Aorta (tissue), 5 donors: Measurements from ENCODE around the gene APOC3. TPM values are rescaled to one million over a fixed set of nuclear protein-coding genes. Genes with fewer than 3 reads are reported as not detected.

Experiments
- ATAC-seq: fragments of 200-7000 bp; cut with Tn5 transposase; one replicate; pipeline ENCODE4 v1.9.1; 2022; ENCODE audit warnings: moderate library complexity; ENCODE audit not compliant: low FRiP score
- DNase-seq, 2 donors: peaks; one replicate each; pipeline ENCODE4 v3.0.0-alpha.2; 2020
- H3K27ac ChIP-seq, 2 donors: one replicate each; pipeline ENCODE4 v1.5.1; 2013; ENCODE audit warnings: low read length in 2 of 2, mild to moderate bottlenecking in 2 of 2, moderate library complexity in 2 of 2, control low read depth in 1 of 2, inconsistent platforms in 1 of 2, low read depth in 1 of 2
- H3K27me3 ChIP-seq, 2 donors: one replicate each; pipeline ENCODE4 v1.6.1; 2013; ENCODE audit warnings: control low read depth in 1 of 2, low read length in 1 of 2, mild to moderate bottlenecking in 1 of 2, moderate library complexity in 1 of 2; ENCODE audit not compliant: insufficient read depth in 2 of 2, control insufficient read depth in 1 of 2
- H3K36me3 ChIP-seq, 2 donors: one replicate each; pipeline ENCODE4 v1.6.1; 2013; ENCODE audit warnings: control low read depth in 1 of 2, low read length in 1 of 2, mild to moderate bottlenecking in 1 of 2; ENCODE audit not compliant: insufficient read depth in 2 of 2, control insufficient read depth in 1 of 2
- H3K4me1 ChIP-seq, 2 donors: one replicate each; pipeline ENCODE4 v1.6.1; 2013; ENCODE audit warnings: low read length in 2 of 2, control low read depth in 1 of 2, mild to moderate bottlenecking in 1 of 2, moderate library complexity in 1 of 2; ENCODE audit not compliant: insufficient read depth in 2 of 2, control insufficient read depth in 1 of 2
- H3K4me3 ChIP-seq, 2 donors: one replicate each; pipeline ENCODE4 v1.5.1; 2013; ENCODE audit warnings: low read length in 2 of 2, control low read depth in 1 of 2, mild to moderate bottlenecking in 1 of 2
- H3K9me3 ChIP-seq: one replicate; pipeline ENCODE4 v1.6.1; 2013; ENCODE audit warnings: mild to moderate bottlenecking, low read length; ENCODE audit not compliant: control insufficient read depth
- WGBS, 2 donors: extraction: QIAGEN DNeasy Blood & Tissue Kit; methylation state at CpG; one replicate each; pipeline ENCODE4 v1.1.7; 2013; 5-methylcytosine and 5-hydroxymethylcytosine counted together
- intact Hi-C, 2 donors: fragments of 100-400 bp; cut with DNase I; formaldehyde crosslinking; loops; one replicate each; pipeline versions ENCODE4 v1.14.2 to v1.15.0; 2022
- polyA plus RNA-seq, 2 donors: library from polyadenylated mRNA; stranded (reverse); fragments of 200-250 nt; gene quantifications; one replicate each; pipeline ENCODE4 v1.2.3, GENCODE V29; 2013
- total RNA-seq, 2 donors: library from RNA; stranded (reverse); fragmentation: NEBNext Ultra II Directional; extraction: Animal tissue kit (Norgen Biotek cat#: 25700); gene quantifications; one replicate each; pipeline ENCODE4 v1.2.1, GENCODE V29; 2021
- donor health status: healthy with polysubstance abuse.
- donor health status: Bipolar disorder and iron deficiency.
- donor health status: DM: no; HTN: no; CAD: no.
- donor health status: DM: no; HTN: no; CAD: no.
- donor health status: DM: yes; HTN: yes; CAD: no.

Gene APOC3
- total and polyA plus RNA-seq, 4 donors: 335 TPM; not detected in 3

DNA sequence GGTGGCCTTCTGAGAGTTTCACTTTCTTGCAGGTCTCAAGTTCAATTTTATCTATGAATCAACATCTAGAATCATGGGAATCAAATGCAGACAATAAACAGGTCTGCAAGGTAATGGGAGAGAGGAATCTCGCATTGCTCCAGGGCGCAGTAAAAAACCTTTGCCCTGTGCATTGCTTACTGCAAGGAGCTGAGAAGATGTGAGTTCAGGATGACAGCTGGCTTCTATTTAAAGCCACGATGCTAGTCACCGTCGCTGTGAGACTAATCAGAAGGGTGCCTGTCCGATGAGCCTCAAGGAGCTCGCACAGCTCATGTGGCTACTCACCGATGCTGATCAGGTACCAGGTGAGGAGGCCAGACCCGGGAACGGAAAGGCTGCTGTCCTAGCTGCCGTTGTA is 37.9 kb downstream of the APOC3 start:
- Histone ChIP-seq H3K9me3 (no peaks in the 10 kb centered on the region), H3K4me3 (no peak overlapping the region), H3K27me3 (no peaks in the 10 kb centered on the region), H3K27ac (no peak overlapping the region), H3K36me3 (peaks cover 12% of the 10 kb centered on the region in 2 donors), H3K4me1 (no peaks in the 10 kb centered on the region)
- intact Hi-C loops: no loop called here
- ATAC-seq: no peak
- DNase-seq: no peak
- 92 to 94% methylated on average over 11 of the region's 11 CpGs for WGBS, 2 donors

DNA sequence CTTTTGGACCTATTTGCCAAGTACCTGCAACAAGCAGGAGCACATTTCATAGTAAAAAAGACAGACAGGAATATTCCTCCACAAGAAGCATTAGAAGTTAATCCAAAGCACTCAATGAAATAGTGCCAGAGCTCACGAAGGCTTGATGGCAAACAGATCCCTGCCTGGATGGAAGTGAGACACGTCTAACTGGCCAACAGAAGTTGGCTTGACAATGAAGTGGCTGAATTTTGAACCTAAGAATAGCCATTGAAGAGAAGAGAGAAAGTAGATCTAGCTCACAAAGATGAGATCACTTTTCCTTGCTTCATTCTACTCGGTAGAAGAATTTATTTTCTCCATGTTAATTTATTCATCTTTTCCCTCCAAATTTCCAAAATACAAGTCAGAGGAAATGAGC is 38.4 kb downstream of the APOC3 start:
- no peak overlapping the region for H3K4me3 ChIP-seq
- no peak for ATAC-seq
- H3K27ac ChIP-seq: no peak overlapping the region
- 16 to 19% methylated on average over 3 of the region's 3 CpGs for WGBS, 2 donors
- intact Hi-C loops: no loop called here
- no peaks in the 10 kb centered on the region for H3K4me1 ChIP-seq
- peaks cover 12 to 14% of the 10 kb centered on the region in 2 donors for H3K36me3 ChIP-seq
- H3K9me3 ChIP-seq: no peaks in the 10 kb centered on the region
- no peak for DNase-seq
- no peaks in the 10 kb centered on the region for H3K27me3 ChIP-seq

DNA sequence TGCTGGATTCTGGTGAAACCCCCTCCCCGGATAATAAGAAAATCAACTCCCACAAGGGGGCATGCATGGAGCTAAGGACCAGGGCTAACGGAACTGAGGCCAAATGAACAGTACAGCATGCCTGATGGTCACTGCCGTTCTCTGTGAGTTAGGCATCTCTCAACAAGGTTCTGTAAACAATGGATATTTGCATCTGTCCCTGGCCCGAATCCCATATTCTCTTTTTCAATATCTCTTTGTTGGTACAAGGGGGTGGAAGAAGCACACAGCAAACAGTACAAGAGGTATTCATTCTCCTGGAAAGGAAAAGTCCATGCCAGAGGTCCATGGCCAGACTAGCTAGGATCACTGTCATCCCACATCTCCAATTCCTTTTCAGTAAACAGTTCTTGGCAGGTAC is 39.9 kb downstream of the APOC3 start:
- no peaks in the 10 kb centered on the region for H3K27me3 ChIP-seq
- H3K9me3 ChIP-seq: no peaks in the 10 kb centered on the region
- intact Hi-C loops: no loop called here
- ATAC-seq (no peak), DNase-seq (no peak)
- H3K4me1 ChIP-seq: no peaks in the 10 kb centered on the region
- H3K4me3 ChIP-seq: no peak overlapping the region
- 80 to 87% methylated on average over 4 of the region's 4 CpGs for WGBS, 2 donors
- H3K36me3 ChIP-seq: peaks cover 10 to 13% of the 10 kb centered on the region in 2 donors
- H3K27ac ChIP-seq: no peak overlapping the region

DNA sequence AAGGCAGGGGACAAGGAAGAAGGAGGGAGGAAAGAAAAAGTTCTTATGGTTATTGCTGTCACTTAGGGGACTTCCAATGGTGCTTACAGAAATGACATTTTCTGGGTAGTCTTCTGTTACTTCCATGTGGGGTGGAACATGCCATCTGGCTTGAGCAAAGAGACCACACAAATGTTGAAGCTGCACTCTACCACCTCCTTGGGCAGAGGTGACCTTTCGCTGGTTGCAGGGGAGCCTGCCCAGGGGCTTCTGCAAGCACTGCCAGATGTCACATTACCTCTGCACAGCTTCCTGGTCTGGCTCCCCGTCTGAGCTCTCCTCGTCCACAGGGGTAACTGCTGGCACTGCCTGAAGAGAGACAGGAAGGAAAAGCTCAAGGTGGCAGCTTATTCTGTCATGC is 40.3 kb downstream of the APOC3 start:
- no peak for DNase-seq
- Histone ChIP-seq H3K4me3 (no peak overlapping the region), H3K9me3 (no peaks in the 10 kb centered on the region), H3K4me1 (no peaks in the 10 kb centered on the region), H3K36me3 (peaks cover 8 to 12% of the 10 kb centered on the region in 2 donors), H3K27me3 (no peaks in the 10 kb centered on the region), H3K27ac (no peak overlapping the region)
- intact Hi-C loops: no loop called here
- ATAC-seq: no peak
- 71 to 90% methylated on average over 3 of the region's 3 CpGs for WGBS, 2 donors

DNA sequence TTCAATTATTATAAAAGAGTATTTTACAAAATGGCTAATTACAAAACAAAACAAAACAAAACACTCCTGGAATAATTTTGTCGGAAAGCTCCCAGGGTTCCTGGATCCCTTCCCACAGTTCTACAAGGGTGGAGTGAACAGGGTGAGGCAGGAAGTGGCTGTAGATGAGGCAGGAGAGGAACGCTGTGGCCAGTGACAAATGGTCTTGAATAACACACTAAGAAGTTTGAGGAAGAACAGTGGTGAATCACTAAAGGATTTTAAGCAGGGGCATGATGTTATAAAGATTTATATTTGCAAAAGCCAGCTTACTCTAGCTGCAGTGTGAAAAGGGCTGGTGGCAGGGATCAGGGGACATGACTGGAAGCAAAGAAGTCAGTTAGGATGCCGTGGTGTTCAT is 41.5 kb downstream of the APOC3 start:
- no peaks in the 10 kb centered on the region for H3K27me3 ChIP-seq
- ATAC-seq (no peak), DNase-seq (no peak)
- intact Hi-C loops: no loop called here
- no peaks in the 10 kb centered on the region for H3K4me1 ChIP-seq
- H3K4me3 ChIP-seq: no peak overlapping the region
- 54 to 56% methylated on average over 3 of the region's 3 CpGs for WGBS, 2 donors
- H3K36me3 ChIP-seq: peaks cover 8 to 17% of the 10 kb centered on the region in 2 donors
- H3K27ac ChIP-seq: no peak overlapping the region
- no peaks in the 10 kb centered on the region for H3K9me3 ChIP-seq

DNA sequence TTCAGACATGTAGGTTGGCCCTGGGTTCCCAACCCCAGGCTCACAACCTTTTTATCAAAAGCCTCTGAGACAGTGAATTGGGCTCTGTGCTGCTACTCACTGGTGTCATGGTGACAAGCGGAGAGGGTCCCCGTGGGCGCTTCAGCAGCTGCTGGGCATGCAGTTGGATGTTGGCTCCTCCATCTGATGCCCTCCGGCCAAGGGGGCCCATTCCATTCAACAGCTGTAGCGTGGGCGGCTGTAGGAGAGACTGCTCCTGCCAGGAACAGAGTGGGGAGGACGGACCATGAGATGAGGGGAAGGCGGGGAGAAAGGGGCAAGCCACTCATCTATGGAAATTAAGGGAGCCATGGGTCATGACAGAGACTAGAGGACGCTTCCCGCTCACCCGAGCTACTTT is 43.7 kb downstream of the APOC3 start:
- H3K27ac ChIP-seq: no peak overlapping the region
- WGBS, 2 donors: 91 to 92% methylated on average over 11 of the region's 11 CpGs
- ATAC-seq (no peak), DNase-seq (no peak)
- no peaks in the 10 kb centered on the region for H3K9me3 ChIP-seq
- intact Hi-C loops: no loop called here
- H3K36me3 ChIP-seq: peaks cover 8 to 13% of the 10 kb centered on the region in 2 donors
- no peaks in the 10 kb centered on the region for H3K4me1 ChIP-seq
- H3K4me3 ChIP-seq: no peak overlapping the region
- H3K27me3 ChIP-seq: no peaks in the 10 kb centered on the region

DNA sequence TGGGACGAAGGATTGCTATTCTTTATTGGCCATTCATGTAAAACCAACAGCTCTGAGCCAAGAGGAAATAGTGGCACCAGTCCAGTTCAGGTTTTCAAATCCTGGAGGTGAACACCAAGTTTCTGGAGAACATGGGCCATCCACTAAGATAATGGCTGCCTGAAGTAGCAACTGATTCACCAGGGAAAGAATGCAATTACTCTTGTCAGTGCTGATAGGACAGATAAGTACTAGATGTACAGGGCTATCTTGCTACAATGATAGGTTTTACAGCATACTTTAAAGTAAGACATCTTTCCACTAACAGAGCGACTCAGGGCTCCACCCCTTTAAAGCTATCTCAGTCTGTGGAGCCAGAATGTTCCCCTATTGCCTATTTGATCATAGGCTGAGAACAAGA is 44.5 kb downstream of the APOC3 start:
- Histone ChIP-seq H3K4me1 (no peaks in the 10 kb centered on the region), H3K27ac (no peak overlapping the region), H3K4me3 (no peak overlapping the region), H3K27me3 (no peaks in the 10 kb centered on the region), H3K9me3 (no peaks in the 10 kb centered on the region), H3K36me3 (peaks cover 8 to 12% of the 10 kb centered on the region in 2 donors)
- 58 to 70% methylated on average over 2 of the region's 2 CpGs for WGBS, 2 donors
- intact Hi-C loops: no loop called here
- no peak for ATAC-seq
- no peak for DNase-seq

DNA sequence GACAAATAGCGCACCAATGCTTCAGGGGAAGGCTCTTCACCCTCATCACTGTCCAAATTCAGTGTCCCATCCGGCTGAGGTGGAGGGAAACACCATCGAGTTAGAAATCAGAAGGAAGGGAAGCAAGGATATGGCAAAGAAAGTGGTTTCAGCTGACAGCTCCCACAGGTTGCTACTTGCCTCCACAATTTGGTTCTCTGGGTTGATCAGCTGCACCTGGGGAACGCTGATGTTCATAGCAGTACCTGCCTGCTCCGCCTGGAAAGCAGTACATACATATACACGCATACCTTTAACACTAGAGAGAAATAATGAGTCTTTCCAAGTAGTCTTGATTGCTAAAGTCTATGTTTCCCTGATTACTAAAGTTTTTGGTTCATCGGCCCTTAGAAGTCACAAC is 45.5 kb downstream of the APOC3 start:
- intact Hi-C loops: no loop called here
- WGBS, 2 donors: 93% methylated on average over 7 of the region's 7 CpGs
- Histone ChIP-seq H3K27me3 (no peaks in the 10 kb centered on the region), H3K36me3 (peaks cover 4 to 9% of the 10 kb centered on the region in 2 donors), H3K4me3 (no peak overlapping the region), H3K4me1 (no peaks in the 10 kb centered on the region), H3K9me3 (no peaks in the 10 kb centered on the region), H3K27ac (no peak overlapping the region)
- ATAC-seq (no peak), DNase-seq (no peak)

DNA sequence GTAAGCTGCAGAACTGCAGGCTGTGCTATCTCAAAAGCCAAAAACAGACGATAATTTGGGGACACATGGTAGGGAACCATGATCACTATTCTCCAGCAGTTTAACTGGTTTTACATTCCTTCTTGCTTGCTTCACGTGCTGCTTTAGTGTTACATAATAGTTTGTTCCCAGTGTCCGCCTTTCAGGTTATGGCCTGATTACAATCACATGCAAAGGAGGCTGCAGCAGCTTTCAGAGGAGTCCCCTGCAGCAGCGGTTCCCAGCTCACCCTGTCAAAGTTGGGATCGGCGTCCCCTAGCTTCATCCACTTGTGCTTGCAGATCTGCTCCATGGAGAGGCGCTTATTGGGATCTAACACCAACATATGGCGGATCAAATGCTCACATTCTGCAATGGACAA is 46.9 kb downstream of the APOC3 start:
- Histone ChIP-seq H3K4me1 (no peaks in the 10 kb centered on the region), H3K36me3 (peaks cover 4 to 8% of the 10 kb centered on the region in 2 donors), H3K4me3 (no peak overlapping the region), H3K9me3 (no peaks in the 10 kb centered on the region), H3K27me3 (no peaks in the 10 kb centered on the region), H3K27ac (no peak overlapping the region)
- WGBS, 2 donors: 88 to 91% methylated on average over 8 of the region's 8 CpGs
- intact Hi-C loops: no loop called here
- DNase-seq: no peak
- no peak for ATAC-seq
